Karpas-422 (cell line): ENCODE results near the gene COMTD1. TPM values are rescaled to one million over a fixed set of nuclear protein-coding genes. Genes with fewer than 3 reads are reported as not detected.

Experiments used
- DNase-seq: peaks from one replicate; pipeline ENCODE4 v3.0.0-alpha.2; 2015
- H2AFZ ChIP-seq: fragments of 200-600 bp; sonication (generic); 2 replicates; pipeline ENCODE4 v1.6.1; 2014; ENCODE audit warnings: antibody characterized with exemption, low read length, mixed read lengths
- H3K27ac ChIP-seq: fragments of 200-600 bp; sonication (generic); 2 replicates; pipeline ENCODE4 v1.5.1; 2014; ENCODE audit warnings: mild to moderate bottlenecking, low read length, moderate library complexity
- H3K27me3 ChIP-seq: fragments of 200-600 bp; sonication (generic); 2 replicates; pipeline ENCODE4 v1.6.1; 2014; ENCODE audit warnings: low read length, mixed read lengths
- H3K36me3 ChIP-seq: fragments of 200-600 bp; sonication (generic); 2 replicates; pipeline ENCODE4 v1.6.1; 2014; ENCODE audit warnings: low read length, mixed read lengths; ENCODE audit not compliant: insufficient read depth
- H3K4me1 ChIP-seq: fragments of 200-600 bp; sonication (generic); 2 replicates; pipeline ENCODE4 v1.6.1; 2014; ENCODE audit warnings: mild to moderate bottlenecking, low read length, mixed read lengths
- H3K4me2 ChIP-seq: fragments of 200-600 bp; sonication (generic); 2 replicates; pipeline ENCODE4 v1.6.1; 2014; ENCODE audit warnings: low read length, low read depth, mild to moderate bottlenecking; ENCODE audit not compliant: poor library complexity, severe bottlenecking
- H3K4me3 ChIP-seq: fragments of 200-600 bp; sonication (generic); 2 replicates; pipeline ENCODE4 v1.5.1; 2014; ENCODE audit warnings: mild to moderate bottlenecking, antibody characterized with exemption, low read length, mixed read lengths
- H3K79me2 ChIP-seq: fragments of 200-600 bp; sonication (generic); 2 replicates; pipeline ENCODE4 v1.6.1; 2014; ENCODE audit warnings: mild to moderate bottlenecking, low read length, mixed read lengths
- H3K9ac ChIP-seq: fragments of 200-600 bp; sonication (generic); 2 replicates; pipeline ENCODE4 v1.6.0; 2014; ENCODE audit warnings: low read length
- H3K9me2 ChIP-seq: fragments of 200-600 bp; sonication (generic), shearing (Covaris generic); replicated peaks from 2 replicates; pipeline ENCODE4 v1.6.0; 2014; ENCODE audit warnings: mild to moderate bottlenecking, low read length, moderate library complexity; ENCODE audit not compliant: insufficient read depth
- H3K9me3 ChIP-seq: fragments of 300-700, 200-600 bp; sonication (generic); 2 replicates; pipeline ENCODE4 v1.6.1; 2014; ENCODE audit warnings: low read length, mixed read lengths
- H4K20me1 ChIP-seq: fragments of 200-600 bp; sonication (generic); 2 replicates; pipeline ENCODE4 v1.6.1; 2014; ENCODE audit warnings: mild to moderate bottlenecking, antibody characterized with exemption, low read length, low read depth; ENCODE audit not compliant: insufficient read depth
- total RNA-seq: library from RNA; depleted of rRNA; stranded (reverse); fragments of >200 nt; shearing (Covaris generic); gene quantifications from 2 replicates; pipeline ENCODE4 v1.2.3, GENCODE V29; 2014; ENCODE audit warnings: low replicate concordance

The COMTD1 gene
- total RNA-seq, 1 experiment from 2014 or later = 14.4 TPM

DNA sequence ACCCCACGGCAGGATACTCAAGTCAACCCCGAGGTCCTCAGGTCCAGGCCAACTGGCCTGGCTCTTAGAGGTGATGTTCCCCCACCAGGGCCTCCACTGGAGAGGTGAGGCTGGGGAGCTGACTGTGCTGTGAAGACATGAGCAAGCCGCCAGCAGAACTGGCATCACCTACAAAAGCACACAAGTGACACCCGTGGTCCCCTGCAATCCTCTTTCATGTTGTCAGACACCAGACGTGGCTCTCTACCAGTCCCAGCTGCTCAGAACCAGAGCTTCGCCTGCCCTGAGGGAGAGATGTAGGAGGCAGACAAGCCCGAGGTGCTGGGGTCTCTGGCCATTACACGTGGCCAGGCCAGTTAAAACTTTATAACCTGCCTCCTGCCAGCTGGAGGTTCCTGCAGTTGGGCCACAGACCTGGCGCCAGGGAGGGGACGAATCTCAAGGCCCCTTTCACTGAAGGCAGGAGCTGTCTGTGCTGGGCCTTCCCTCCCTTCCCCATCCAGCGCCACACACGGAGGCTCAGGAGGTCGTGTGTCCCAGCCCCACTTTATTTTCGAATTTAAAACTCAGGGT lies 2.2 kb downstream of the COMTD1 start:
- peak overlapping the region; percentile 91 for H3K4me3 ChIP-seq
- H3K4me2 ChIP-seq = peak overlapping the region; percentile 98
- peaks cover 22% of the 10 kb centered on the region for H3K79me2 ChIP-seq
- DNase-seq = peak; percentile 62
- H3K27me3 ChIP-seq = no peaks in the 10 kb centered on the region
- peak overlapping the region; percentile 73 for H3K27ac ChIP-seq
- H2AFZ ChIP-seq = no peak overlapping the region
- no peaks in the 10 kb centered on the region for H3K9me3 ChIP-seq
- peaks cover 36% of the 10 kb centered on the region for H3K4me1 ChIP-seq
- no peaks in the 10 kb centered on the region for H3K9me2 ChIP-seq
- peaks cover 36% of the 10 kb centered on the region for H3K36me3 ChIP-seq
- H4K20me1 ChIP-seq = peaks cover 5% of the 10 kb centered on the region; the same call in 1 of the 2 replicates
- H3K9ac ChIP-seq = peak overlapping the region; percentile 71

DNA sequence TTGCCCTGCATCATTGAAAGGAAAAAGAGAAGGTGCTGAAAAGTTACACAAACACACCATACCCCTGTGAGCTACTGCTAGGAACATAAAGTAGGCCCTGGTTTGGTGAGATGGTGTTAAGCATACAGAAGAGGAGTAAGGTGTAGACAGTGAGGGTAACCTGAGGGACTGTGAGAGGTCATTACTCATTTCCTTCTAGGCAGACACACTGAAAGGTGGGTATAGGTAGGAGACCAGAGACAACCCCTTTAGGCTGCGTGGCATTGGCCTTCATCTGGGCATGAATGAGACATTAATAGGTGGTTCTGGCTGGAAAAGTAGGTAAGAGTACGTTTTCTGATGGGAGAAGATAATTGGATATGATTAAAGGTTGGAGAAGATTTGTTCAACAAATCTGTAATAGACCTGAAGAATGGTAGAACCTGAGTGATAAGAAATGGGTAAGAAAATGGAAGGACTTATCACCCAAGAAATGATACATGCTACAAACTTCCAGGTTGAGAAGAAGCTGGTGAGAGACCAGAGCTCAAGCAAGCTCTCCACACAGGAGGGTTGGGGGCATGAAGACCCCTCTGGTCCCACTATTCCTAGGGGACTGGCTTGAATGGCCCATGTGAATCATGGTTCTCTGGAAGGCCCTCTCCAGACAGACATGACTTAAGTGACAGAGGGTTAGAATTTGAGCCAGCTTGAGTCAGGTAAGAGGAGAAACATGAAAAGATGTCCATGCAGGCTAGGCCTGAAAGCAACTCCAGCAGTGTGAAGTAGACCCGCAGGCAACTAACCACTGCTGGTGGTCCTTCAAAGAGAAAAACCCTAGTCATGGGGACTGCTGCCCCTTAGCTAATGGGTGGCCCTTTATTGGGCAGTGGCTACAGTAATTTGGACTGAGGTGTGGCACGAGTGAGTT lies 3.8 kb downstream of the COMTD1 start:
- Histone ChIP-seq H3K9ac (no peak overlapping the region), H3K4me2 (no peak overlapping the region), H3K9me3 (no peaks in the 10 kb centered on the region), H3K27ac (no peak overlapping the region), H3K27me3 (no peaks in the 10 kb centered on the region), H3K9me2 (no peaks in the 10 kb centered on the region), H2AFZ (no peak overlapping the region), H3K4me1 (peaks cover 36% of the 10 kb centered on the region), H3K79me2 (peaks cover 31% of the 10 kb centered on the region), H3K36me3 (peaks cover 40% of the 10 kb centered on the region), H4K20me1 (peaks cover 12% of the 10 kb centered on the region; the same call in 1 of the 2 replicates), H3K4me3 (no peak overlapping the region)
- no peak for DNase-seq

DNA sequence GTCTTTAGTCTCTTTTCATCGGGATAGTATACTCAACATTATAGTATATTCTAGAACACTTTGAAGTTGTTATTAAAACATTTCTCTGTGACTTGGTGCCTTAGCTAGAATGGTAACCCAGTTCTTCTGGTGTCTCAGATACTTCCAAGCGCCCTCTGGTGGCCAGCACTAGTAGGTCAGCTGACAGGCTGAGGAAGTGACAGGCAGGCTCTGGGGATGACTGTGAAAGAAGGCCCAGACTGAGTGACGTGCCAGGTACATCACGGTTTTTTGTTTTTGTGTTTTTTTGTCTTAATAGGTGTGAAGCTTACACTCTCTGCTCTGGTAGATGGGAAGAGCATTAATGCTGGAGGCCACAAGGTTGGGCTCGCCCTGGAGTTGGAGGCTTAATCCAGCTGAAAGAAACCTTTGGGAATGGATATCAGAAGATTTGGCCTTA lies 5.1 kb downstream of the COMTD1 start:
- peak; percentile 96 for DNase-seq
- Histone ChIP-seq H3K9me3 (no peaks in the 10 kb centered on the region), H3K4me3 (no peak overlapping the region), H3K27me3 (no peaks in the 10 kb centered on the region), H3K27ac (no peak overlapping the region), H3K4me1 (peaks cover 30% of the 10 kb centered on the region), H3K9ac (no peak overlapping the region), H3K79me2 (peaks cover 44% of the 10 kb centered on the region), H4K20me1 (peaks cover 12% of the 10 kb centered on the region; the same call in 1 of the 2 replicates), H3K9me2 (no peaks in the 10 kb centered on the region), H3K36me3 (peaks cover 49% of the 10 kb centered on the region), H2AFZ (no peak overlapping the region), H3K4me2 (no peak overlapping the region)

DNA sequence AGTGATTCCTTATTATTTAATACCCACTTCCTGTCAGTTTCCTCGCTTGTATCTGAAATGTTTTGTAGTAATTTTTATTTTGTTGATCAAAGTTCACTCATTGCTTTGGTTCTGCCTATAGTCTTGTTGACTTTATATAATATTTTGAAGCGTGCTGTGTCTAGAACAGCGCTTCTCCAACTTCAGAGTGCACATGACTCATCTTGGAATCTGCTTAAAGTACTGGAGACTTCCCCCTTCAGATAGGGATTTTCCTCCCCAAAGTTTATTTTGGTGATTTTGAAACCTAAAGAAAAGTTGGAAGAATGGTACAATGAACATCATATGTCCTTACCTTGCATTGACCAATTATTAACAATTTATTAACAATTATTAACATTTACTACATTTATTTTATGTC lies 5.8 kb downstream of the COMTD1 start:
- Histone ChIP-seq H3K4me2 (no peak overlapping the region), H3K27ac (no peak overlapping the region), H3K9ac (no peak overlapping the region), H3K9me2 (no peaks in the 10 kb centered on the region), H2AFZ (no peak overlapping the region), H3K4me3 (no peak overlapping the region), H3K36me3 (peaks cover 56% of the 10 kb centered on the region), H3K4me1 (peaks cover 37% of the 10 kb centered on the region), H3K9me3 (no peaks in the 10 kb centered on the region), H3K27me3 (no peaks in the 10 kb centered on the region), H4K20me1 (peaks cover 17% of the 10 kb centered on the region), H3K79me2 (peaks cover 45% of the 10 kb centered on the region)
- no peak for DNase-seq

DNA sequence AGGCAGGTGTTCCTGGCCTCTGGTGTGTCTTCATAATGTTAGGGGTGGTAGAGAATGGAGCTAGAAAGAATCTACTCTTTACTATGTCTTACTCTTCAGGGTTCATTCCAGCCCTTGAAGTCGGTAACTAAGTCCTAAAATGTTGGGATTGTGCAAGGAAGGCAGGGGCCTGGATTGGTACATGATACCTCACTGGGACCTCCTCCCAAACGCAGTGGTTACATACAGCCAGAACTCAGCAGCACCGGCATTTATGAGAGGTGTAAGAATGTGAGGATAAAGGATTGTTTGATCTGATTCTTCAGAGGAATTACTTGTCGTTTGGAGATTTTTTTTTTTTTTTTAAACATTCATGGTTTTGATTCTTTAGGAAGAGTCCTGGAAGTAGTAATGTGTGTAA lies 6.9 kb downstream of the COMTD1 start:
- Histone ChIP-seq H2AFZ (no peak overlapping the region), H3K27ac (no peak overlapping the region), H3K4me3 (no peak overlapping the region), H3K4me1 (peaks cover 39% of the 10 kb centered on the region), H3K9ac (no peak overlapping the region), H3K9me2 (no peaks in the 10 kb centered on the region), H4K20me1 (peaks cover 28% of the 10 kb centered on the region), H3K9me3 (no peaks in the 10 kb centered on the region), H3K27me3 (no peaks in the 10 kb centered on the region), H3K4me2 (no peak overlapping the region), H3K36me3 (peaks cover 67% of the 10 kb centered on the region), H3K79me2 (peaks cover 56% of the 10 kb centered on the region)
- DNase-seq = no peak

DNA sequence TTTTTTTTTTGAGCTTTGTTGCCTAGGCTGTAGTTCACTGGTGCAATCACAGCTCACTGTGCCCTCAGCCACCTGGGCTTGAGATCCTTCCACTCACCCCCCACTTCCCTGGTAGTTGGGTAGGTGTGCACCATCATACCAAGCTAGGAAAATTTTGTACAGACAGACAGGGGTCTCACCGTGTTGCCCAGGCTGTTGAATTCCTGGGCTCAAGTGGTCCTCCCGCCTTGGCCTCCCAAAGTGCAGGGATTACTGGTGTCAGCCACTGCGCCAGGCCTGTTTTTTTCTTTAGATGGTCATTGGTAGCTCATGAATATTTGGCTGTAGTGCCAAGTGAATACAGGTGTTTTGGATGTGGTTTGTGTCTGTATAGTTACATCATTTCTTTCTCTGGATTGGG lies 7.5 kb downstream of the COMTD1 start:
- no peak overlapping the region for H3K4me3 ChIP-seq
- H3K27me3 ChIP-seq = no peaks in the 10 kb centered on the region
- no peak overlapping the region for H3K4me2 ChIP-seq
- no peak overlapping the region for H2AFZ ChIP-seq
- peaks cover 73% of the 10 kb centered on the region for H3K36me3 ChIP-seq
- no peak for DNase-seq
- no peak overlapping the region for H3K27ac ChIP-seq
- no peaks in the 10 kb centered on the region for H3K9me3 ChIP-seq
- H3K9ac ChIP-seq = no peak overlapping the region
- peaks cover 62% of the 10 kb centered on the region for H3K79me2 ChIP-seq
- peaks cover 29% of the 10 kb centered on the region for H4K20me1 ChIP-seq
- H3K4me1 ChIP-seq = peaks cover 39% of the 10 kb centered on the region
- no peaks in the 10 kb centered on the region for H3K9me2 ChIP-seq

DNA sequence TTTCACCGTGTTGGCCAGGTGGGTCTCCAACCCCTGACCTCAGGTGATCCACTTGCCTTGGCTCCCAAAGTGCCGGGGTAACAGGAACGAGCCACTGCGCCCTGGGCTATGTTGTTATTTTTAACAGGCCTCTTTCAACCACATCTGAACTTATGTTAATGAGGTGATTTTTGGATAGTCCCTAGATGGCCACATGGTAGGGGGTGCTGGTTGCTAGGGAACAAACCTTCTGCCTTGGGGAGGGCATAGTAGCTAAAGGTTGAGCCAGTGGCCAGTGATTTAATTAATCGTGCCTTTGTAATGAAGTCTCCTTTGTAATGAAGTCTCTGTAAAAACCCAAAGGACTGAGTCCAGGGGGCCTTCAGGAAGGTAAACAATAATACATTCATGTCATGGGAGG lies 9.1 kb downstream of the COMTD1 start:
- Histone ChIP-seq H3K27me3 (no peaks in the 10 kb centered on the region), H3K4me3 (no peak overlapping the region), H3K27ac (no peak overlapping the region), H3K9me2 (no peaks in the 10 kb centered on the region), H3K4me2 (no peak overlapping the region), H3K9me3 (no peaks in the 10 kb centered on the region), H2AFZ (no peak overlapping the region), H3K9ac (no peak overlapping the region), H4K20me1 (peaks cover 36% of the 10 kb centered on the region), H3K36me3 (peaks cover 77% of the 10 kb centered on the region), H3K4me1 (peaks cover 34% of the 10 kb centered on the region), H3K79me2 (peaks cover 77% of the 10 kb centered on the region)
- no peak for DNase-seq

DNA sequence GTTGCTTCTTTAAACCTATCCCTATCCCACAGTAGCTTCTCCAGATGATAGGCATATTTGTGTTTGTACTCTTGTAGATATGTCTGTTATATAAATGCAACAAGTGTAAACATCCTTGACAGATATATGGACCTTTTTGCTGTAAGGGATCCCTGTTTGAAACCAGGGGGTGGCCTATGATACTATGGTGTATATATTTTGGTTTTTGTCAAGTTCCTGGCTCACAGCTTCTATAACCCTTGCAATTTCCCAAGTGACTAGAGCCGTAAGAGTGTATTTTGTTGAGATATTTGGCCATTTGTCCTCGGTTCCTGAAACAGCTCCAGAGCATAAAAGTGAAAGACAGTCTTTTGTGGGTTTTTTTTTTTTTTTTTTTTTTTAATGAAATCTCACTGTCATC lies 9.7 kb downstream of the COMTD1 start:
- no peak overlapping the region for H3K9ac ChIP-seq
- H3K27me3 ChIP-seq = no peaks in the 10 kb centered on the region
- H3K9me3 ChIP-seq = no peaks in the 10 kb centered on the region
- no peak overlapping the region for H3K4me2 ChIP-seq
- H3K9me2 ChIP-seq = no peaks in the 10 kb centered on the region
- peaks cover 31% of the 10 kb centered on the region for H3K4me1 ChIP-seq
- no peak overlapping the region for H3K27ac ChIP-seq
- no peak for DNase-seq
- H3K79me2 ChIP-seq = peaks cover 77% of the 10 kb centered on the region
- peaks cover 74% of the 10 kb centered on the region for H3K36me3 ChIP-seq
- H3K4me3 ChIP-seq = no peak overlapping the region
- no peak overlapping the region for H2AFZ ChIP-seq
- H4K20me1 ChIP-seq = peaks cover 36% of the 10 kb centered on the region
